Body of pancreas (tissue), 4 donors: ENCODE results near the gene COP1.

Experiments
- CTCF ChIP-seq, 7 experiments: fragments of 450-650 bp in 4 of 7; fragments of 200-600 bp in 3 of 7; sonication (generic) in 3 of 7; IDR thresholded peaks; one replicate each; pipeline ENCODE4 v1.5.1; 2016 to 2019; ENCODE audit warnings: antibody characterized with exemption in 7 of 7
- POLR2A ChIP-seq, 3 donors: fragments of 450-650 bp; IDR thresholded peaks; one replicate each; pipeline ENCODE4 v1.6.1; 2016; ENCODE audit warnings: antibody characterized with exemption in 3 of 3, mild to moderate bottlenecking in 2 of 3

- TF ChIP-seq CTCF (IDR thresholded peaks at IDR 0.05) = no peak
- TF ChIP-seq POLR2A (IDR thresholded peaks at IDR 0.05) = no peak
Measured at GRCh38 chr1:175976865-175977642, 230.0 kb downstream of the COP1 start.
